NOMO-1 treated with DMSO at 0.1 percent for 48 hours (cell line): ENCODE results near the gene VPS35L.
"Not testable (repeated sequence)": the region's sequence is repeated elsewhere in the genome, so short reads cannot be mapped to it uniquely, and the experiment has no call there.

Experiments
- DNase-seq: peaks from one replicate; lab custom pipeline; 2025; ENCODE audit not compliant: unreplicated experiment; lab: John Stamatoyannopoulos, UW

VPS35L gene

DNA sequence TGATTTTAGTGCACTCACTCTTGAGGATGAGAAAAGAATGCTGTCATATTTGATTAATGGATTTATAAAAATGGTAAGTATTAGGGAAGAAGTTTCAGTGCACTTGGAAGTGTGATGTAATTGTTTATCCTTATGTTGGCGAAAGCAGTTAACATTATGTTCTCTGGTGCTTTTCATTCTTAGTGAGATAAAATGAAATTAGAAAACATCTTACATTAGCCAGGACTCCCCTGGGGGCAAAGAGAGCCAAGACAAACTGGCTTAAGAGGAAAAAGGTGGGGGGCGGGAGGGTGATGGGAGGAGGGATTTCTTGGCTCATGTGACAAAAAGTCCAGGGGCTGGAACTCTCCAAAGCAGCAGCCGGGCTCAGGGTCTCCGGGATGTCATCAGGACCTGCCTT, 89.4 kb downstream of the VPS35L start:
- DNase-seq: no peak

DNA sequence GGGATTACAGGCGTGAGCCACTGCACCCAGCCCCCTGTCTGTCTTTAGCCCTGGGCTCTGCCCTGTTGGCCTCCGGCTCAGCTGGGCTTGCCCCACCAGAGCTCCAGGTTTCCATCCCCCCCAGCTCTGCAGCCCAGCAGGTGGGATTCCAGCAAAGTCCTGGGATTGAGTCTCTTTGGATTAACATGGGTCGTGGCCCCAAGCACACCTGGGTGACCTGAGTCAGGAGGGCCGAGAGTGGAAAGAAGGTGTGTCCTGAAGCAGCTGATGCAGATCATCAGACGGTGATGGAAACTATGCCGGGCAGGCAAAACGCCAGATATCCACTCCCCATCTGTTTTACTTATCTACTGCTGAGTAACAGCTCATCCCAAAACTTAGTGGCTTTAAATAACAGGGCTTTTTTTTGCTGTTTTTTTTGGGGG, 90.1 kb downstream of the VPS35L start:
- DNase-seq: no peak

DNA sequence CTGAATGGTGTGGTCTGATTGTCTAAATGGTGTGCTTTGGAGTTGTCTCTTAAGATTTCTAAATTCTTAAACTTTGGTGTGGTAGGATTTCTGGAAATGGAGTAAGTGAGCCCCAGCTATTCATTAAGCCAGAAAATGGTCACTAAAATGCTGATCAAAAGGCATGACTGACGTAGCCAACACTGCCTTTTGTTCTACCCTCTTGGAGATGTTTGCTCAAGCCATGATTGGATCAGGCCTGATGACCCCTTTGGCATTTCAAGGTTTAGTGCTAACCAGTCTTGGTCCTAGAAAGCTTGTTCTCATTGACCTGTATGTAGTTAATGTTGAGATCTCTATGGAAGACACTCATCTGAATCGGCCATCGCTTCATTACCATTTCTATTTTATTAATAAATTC, 94.5 kb downstream of the VPS35L start:
- no peak for DNase-seq

DNA sequence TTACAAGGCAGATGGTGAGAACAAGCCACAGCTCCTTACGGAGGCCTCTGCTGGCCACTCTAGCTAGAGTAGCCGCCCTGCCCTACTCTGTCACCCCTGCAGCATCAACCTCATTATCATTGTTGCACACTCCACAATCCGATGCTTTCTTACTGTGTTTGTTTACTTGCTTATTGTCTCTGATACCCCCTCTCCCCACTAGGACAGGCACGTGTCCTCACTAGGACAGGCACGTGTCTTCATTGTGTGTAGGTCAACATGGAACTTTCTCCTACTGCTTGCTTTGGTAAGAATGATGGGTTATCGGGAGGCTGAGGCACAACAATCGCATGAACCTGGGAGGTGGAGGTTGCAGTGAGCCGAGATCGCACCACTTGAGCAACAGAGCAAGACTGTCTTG, 98.6 kb downstream of the VPS35L start:
- DNase-seq: no peak

DNA sequence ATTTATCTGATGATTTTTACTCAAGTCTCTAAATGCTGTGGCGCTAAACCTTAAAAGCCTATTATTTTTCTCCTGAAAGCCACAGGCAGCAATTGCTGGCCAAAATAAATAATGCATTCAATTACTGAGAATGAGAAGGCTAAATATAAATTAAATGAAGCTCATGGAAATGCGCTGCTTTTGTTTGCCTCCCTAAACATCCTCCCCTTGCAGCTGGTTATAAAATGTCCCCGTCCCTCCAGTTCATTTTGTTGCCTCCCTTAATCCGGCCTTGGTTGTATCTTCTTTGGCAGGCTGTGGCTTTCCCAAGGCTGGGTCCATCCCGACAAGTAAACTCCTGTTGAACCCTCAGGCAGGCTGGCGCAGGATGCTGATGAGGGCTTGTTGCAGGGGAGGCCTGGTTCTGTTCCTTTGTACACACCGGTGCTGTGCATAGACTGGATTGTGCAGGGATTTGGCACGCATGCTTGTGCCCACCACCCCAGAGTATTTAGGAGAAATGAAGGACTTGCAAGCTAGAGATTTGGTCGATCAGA, 99.8 kb downstream of the VPS35L start:
- DNase-seq: no peak

DNA sequence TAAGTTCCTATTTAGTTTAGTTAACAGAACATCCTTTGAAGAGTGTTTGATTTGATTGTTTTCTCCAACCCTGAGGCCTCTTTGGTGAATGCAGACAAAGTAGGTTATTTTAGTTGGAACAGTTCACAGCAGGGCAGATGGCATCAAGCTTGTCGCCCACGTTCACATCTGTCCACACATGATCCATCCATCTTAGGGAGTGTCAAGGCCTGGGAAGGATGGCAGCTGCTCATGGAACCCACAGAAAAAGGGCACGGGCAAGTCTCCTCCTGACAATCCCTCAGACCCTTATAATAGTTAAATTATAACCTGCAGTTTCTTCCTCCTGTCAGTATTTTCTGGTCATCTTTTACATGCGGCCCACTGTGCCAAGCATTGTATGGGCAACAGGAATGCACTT, 102.3 kb downstream of the VPS35L start:
- no peak for DNase-seq

DNA sequence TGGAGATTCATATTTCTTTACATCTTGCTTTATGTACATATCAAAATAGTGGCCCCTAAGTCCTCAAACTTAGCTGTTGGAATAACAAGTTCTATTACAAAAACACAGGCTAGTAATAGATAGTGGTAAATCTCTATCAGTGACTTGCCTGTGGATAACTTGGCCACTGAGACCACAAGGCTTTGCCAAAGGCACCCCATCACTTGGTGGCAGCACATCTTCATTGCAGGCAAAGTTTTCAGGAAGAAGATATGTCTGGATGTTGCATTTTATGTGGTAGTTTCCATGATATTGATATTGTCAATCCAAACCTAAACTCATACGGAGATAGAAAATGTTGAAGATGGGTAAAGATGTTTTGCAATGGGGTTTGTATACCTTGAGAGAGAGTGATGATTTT, 104.1 kb downstream of the VPS35L start:
- DNase-seq: no peak

DNA sequence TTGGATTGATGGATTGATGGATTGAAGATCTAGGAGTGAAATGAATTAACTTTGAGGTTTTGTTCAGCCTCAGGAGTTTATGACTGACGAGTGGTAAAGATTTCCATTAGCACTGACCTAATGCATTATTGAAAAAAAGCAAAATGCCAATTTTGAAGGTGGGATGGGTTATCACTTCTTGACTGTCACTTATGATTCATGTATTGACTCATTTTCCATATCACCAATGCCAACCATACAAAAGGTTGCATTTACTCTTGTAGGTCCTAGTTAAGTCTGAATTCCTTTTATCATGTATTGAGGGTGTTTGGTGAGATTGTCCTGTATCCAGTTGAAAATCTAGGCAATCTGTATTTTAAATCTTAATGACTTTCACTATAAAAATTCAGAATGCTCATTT, 104.9 kb downstream of the VPS35L start:
- DNase-seq: no peak

DNA sequence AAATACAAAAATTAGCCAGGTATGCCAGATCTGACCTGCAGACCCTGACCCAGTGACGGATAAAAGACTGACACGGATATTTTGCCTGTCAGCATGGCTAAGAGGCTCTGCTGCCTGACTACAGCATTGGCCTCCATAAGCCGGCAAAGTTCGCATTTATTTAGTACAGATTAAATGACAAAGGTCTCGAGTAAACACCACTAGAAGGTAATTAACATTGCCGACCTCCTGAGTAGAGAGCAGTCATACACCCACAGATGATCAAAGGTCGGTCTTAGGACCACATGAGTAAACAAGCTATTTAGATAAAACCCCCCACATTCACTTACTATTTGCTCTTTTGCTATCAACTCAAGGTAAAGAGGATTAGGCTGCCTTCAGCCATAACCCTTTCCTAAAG, 106.8 kb downstream of the VPS35L start:
- no peak for DNase-seq

DNA sequence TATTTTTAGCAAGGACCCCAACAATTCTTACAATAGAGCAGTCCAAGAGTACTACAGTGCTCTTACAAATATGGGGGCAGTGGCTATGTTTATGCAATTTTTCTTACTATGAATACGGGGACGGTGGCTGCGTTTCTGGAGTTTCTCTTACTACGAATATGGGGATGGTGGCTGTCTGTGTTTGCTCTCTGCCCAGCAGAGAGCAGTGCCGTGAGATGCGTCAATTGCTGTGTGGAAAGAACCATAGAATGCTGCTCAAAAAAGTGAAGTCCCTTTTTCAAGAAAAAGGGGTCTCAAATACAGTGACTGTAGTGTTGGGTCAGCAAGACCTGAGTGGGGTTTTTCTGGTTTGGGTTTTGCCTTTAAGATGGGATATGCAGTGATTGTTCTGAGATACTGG, 108.7 kb downstream of the VPS35L start:
- no peak for DNase-seq

DNA sequence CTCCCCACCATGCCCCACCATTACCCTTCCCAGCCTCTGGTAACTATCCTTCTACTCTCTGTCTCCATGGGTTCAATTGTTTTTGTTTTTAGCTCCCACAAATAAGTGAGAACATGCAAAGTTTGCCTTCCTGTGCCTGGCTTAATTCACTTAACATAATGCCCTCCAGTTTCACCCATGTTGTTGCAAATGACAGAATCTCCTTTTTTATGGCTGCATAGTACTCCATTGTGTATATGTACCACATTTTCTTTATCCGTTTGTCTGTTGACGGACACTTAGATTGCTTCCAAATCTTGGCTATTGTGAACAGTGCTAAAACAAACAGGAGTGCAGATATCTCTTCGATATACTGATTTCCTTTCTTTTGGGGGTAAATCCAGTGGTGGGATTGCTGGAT, 109.8 kb downstream of the VPS35L start:
- not testable (repeated sequence) for DNase-seq

DNA sequence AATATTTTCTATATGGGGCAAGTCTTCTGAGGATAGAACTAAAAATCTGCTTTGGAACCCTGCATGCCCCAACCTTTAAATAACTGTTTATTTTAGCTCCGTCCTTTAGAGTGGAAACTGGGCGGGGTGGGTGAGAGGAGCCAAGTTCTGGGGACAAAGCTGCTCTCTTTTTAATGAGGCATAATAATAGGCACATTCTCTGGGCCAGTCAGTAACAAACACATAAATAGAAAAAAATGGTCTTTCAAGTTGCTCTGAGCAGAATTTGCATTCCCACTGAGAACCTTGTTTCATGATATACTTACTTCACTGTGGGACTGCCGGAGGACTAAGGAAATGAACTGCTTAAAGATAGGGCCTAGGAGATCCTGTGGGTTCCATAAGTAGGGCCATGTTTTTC, 111.0 kb downstream of the VPS35L start:
- no peak for DNase-seq

DNA sequence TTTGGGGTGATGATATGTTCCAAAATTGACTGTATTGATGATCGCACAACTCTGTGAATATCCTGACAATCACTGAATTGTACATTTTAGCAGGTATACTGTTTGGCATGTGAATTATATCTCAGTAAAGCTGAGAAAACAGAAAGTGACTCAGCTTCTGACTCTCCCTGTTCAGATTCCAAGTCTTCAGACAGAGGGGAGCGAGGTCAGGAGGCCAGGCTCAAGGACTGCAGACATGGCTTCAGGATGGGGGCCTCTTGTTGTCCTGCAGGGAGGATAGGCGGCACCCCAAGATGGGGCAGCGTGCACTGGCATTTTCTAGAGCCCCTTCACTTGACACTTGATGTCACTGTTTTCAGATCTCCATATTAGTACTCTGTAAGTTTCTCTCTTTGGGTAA, 116.9 kb downstream of the VPS35L start:
- no peak for DNase-seq

DNA sequence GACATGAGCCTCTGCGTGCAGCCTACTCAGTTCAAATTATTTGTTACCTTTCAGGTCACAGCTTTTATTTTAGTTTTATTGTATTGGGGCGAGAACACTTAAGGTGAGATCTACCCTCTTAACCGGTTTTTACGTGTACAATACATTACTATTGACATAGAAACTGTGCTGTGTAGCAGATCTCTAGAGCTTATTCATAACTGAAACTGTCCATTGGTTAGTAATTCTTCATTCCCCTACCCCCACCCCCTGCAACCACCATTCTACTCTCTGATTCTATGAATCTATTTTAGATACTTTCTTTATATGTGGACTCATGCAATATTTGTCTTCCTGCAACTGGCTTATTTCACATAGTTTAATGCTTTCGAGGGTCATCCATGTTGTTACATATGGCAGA, 119.0 kb downstream of the VPS35L start:
- DNase-seq: no peak

DNA sequence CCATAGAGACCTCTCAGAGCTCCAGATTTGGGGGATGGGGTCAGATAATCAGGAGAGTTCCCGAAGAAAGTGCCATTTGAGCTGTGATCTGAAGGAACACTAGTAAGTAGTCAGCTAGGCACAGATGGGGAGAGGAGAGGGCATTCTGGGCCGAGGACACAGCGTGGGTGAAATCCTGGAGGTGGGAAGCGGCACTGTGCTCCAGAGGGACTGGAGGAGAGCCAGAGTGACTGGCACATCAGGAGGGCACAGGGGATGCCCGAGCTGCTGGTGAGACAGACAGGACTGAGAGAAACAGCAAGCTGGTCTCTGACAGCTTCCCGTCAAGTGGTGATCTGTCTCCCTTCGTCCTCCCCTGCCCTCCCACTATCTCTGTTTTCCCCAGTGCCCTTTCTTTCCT, 121.9 kb downstream of the VPS35L start:
- no peak for DNase-seq

DNA sequence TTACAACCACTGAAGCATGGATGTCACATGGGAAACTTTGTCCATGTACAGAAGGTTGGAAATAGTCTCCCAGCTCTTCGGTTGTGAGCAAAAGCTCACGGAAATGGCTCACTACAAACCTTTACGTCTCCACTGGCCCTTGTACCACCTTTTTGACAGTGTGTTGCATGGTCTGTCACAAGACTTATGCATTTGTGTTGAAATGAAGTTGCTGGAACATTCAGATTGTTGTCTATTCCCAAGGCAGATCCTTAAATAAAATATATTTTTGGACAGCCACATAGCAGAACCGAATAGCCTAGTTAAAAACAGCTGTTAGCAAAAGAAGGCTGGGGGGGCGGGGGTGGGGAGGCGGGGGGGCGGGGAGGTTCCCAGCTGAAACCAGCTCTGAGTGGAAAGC, 123.3 kb downstream of the VPS35L start:
- DNase-seq: no peak

DNA sequence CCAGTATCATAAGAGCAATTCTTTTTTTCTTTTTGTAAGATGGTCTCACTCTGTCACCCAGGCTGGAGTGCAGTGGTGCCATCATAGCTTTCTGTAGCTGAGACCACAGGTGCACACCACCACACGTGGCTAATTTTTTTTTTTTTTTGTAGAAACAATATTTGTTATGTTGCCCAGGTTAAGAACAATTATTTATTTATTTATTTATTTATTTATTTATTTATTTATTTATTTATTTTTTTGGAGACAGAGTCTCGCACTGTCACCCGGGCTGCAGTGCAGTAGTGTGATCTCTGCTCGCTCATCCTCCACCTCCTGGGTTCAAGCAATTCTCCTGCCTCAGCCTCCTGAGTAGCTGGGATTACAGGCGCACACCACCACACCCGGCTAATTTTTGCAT, 123.8 kb downstream of the VPS35L start:
- not testable (repeated sequence) for DNase-seq

DNA sequence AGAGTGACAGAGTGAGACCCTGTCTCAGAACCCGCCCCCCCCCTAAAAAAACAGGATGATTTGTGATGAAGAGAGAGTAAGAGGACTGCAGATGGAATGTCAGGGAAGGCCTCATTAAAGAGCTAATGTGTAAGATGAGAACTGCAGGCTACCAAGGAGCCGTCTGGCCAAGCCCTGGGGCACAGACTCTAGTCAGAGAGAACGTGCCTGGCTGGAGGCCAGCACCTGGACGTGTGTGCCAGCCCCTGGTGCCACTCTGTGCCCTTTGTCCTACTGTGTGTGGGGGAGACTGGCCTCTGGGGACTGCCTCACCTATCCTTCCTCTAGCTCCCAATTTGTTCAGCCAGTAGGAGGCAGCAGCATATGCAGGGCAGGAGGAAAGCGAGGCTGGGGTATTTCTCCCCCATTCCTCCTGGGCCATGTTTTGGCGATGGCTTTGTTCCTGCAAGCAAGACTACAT, 125.4 kb downstream of the VPS35L start:
- no peak for DNase-seq

DNA sequence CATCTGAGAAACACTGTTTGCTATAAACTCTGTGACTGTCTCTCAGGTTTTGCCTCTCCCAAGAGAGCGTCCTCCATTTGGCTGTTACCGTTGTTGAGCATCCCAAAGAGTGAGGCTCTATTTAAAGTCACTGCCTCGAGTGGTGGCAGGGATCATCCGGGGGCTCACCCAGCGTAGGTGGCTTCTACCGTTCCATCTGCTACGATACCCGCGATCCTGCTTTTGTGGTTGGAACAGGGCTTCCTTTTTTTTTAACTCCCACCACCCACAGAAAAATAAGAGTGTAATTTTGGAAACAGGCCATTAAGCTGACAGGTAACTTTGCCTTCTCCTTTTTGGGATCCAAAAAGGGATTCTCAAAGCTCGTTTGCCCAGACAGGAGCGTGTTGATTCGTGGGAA, 126.1 kb downstream of the VPS35L start:
- DNase-seq: no peak

DNA sequence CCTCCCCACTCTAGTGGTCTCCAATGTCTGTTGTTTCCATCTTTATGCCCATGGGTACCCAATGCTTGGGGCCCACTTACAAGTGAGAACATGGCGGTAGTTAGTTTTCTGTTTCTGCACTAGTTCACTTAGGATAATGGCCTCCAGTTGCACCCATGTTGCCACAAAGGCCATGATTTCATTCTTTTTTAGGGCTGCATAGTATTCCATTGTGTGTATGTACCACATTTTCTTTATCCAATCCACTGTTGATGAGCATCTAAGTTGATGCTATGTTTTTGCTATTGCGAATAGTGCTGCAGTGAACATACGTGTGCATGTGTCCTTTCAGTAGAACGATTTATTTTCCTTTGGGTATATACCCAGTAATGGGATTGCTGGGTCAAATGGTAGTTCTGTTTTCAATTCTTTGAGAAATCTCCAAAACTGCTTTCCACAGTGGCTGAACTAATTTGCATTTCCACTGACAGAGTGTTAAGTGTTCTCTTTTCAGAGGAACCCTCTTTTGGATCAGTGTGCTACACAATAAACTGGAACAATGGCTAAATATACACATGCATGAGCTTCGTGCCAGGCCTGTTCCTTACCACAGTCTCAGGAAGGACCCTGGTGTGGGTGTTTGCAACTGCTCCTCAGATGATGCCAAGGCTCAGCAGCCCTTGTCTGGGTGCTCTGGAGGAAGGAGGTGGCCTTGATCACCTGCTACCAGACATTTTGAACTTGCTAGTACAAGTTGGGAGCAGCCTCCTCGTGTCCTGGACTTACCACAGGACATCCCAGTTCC, 128.1 kb downstream of the VPS35L start:
- no peak for DNase-seq

DNA sequence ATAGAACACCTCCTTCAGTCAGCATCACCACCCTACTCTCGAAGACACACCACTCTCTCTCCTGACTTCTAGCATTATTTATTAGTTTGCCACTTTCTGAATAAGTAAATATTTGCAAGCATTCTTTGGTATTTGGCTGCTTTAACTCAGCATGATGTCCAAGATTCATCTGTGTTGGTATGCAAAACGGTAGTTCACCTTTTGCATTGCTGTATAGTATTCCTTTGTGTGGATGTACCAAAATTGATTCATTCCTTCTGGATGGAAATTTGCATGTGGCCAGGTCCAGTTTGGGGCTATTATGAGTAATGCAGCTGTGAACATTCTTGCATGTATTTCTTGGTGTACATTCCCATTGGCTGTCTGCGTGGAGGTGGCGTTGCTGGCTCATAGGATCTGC, 129.7 kb downstream of the VPS35L start:
- DNase-seq: no peak

DNA sequence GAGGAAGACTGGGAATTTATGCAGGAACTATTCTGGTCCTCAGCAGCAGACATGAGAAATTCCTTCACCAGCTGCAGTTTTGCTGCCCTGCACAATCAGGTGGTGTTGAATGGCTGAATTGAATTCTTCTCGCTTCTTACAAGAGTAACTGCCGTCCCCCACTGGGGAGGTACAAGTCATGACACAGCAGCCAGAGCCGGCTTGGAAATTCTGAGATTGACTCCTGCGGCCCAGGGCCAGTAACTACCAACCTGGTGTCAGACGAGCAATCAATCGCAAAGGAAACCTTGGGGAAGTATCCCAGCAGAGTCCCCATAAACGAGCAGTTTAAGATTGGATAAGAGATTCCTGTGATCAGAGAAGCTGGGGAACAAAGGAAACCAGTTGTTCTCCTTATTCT, 131.8 kb downstream of the VPS35L start:
- DNase-seq: no peak

DNA sequence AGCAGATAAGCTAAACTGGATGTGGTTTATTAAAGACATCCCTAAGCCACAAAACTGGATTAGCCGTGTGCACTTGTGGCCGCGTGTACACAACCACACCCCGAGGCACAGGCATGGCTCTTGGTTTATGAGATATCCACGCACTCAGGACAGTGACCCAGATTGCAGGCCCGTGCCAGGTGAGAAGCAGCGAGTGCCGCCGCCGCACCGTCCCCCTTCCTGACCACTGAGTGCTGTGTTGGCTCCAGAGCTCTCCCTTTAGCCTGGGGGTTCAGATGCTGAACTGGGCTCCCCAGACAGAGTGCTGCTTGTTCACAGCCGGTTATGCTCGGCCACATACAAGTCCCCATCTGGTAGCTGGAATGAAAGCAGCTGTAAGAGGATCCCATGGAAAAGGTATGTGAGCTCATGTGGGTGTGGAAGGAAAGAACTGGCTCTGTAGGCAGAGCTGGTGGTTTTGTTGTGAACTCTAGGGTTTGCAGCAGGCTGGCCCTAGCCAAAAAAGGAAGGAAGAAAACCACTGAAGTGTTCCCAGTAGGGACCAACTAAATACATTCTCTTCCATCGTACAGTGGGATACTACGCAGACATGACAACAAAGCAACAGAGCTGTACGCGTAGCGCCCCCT, 133.0 kb downstream of the VPS35L start:
- no peak for DNase-seq
